Measurements from ENCODE around the gene PACSIN3. TPM values are rescaled to one million over a fixed set of nuclear protein-coding genes. Genes with fewer than 3 reads are reported as not detected.

PACSIN3 gene
- total RNA-seq, 1 donor from 2014 or later = 1.5 TPM

DNA sequence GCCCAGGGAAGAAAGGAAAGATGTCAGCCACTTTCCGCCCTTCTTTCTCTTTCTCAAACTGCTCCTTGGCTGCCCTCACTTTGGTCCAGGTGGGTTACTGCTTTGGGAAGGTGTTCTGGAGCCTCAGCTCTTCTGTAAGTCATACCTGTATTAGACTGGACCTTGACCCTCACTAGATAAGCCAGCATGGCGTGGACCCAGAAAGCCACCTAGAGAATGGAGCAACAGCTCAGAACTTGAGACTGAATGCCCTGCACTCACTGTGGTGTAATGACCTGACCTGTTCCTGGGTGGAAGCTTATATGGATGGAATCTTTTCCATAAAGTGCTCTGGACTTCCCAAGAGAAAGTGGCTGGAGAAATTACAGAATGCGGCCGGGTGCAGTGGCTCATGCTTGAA, 46.8 kb upstream of the PACSIN3 start:
- Mint-ChIP-seq H3K9me3 (no peaks in the 10 kb centered on the region), H3K27ac (no peak overlapping the region), H3K36me3 (ENCODE audit: low read depth) (peaks cover 53% of the 10 kb centered on the region), H3K27me3 (no peaks in the 10 kb centered on the region), H3K4me3 (no peak overlapping the region), H3K4me1 (peaks cover 2% of the 10 kb centered on the region)
- ATAC-seq (ENCODE audit: low read depth) (no peak), DNase-seq (no peak)
- CTCF ChIA-PET = interaction anchor here (1.2 kb wide), 1 partner anchor 26 kb away, joined by 3 read pairs; no protein-coding TSS in a partner anchor
- POLR2A ChIA-PET = interaction anchor here (1.1 to 1.3 kb wide), 3 partner anchors 18 to 167 kb away, joined by 3 read pairs; partner anchors contain the start of gene DDB2
- intact Hi-C loops (cut with micrococcal nuclease) = no loop called here
- TF ChIP-seq, protein P1, sequence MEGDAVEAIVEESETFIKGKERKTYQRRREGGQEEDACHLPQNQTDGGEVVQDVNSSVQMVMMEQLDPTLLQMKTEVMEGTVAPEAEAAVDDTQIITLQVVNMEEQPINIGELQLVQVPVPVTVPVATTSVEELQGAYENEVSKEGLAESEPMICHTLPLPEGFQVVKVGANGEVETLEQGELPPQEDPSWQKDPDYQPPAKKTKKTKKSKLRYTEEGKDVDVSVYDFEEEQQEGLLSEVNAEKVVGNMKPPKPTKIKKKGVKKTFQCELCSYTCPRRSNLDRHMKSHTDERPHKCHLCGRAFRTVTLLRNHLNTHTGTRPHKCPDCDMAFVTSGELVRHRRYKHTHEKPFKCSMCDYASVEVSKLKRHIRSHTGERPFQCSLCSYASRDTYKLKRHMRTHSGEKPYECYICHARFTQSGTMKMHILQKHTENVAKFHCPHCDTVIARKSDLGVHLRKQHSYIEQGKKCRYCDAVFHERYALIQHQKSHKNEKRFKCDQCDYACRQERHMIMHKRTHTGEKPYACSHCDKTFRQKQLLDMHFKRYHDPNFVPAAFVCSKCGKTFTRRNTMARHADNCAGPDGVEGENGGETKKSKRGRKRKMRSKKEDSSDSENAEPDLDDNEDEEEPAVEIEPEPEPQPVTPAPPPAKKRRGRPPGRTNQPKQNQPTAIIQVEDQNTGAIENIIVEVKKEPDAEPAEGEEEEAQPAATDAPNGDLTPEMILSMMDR (IDR thresholded peaks at IDR 0.05) = no peak

DNA sequence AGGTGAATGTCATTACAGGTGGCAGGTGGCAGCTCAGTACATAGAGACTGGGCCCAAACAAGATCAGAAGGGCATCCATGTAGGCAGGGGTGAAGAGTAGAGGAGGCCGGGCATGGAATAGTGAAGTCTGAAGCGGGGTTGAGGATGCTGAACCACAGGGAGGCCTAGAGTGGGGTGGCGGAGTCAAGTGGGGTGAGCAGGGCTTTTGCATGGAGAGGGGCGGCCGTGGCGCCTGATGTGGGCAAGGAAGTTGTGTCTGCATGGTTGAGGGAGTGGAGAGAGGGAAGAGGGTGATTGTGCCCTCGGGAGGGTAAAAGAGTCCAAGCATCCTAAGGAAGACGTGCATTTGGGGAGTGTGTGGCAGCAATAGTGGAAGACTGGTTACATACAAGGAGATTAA, 42.9 kb upstream of the PACSIN3 start:
- intact Hi-C loops (cut with micrococcal nuclease) = no loop called here
- Mint-ChIP-seq H3K4me3 (no peak overlapping the region), H3K36me3 (ENCODE audit: low read depth) (peaks cover 45% of the 10 kb centered on the region), H3K27me3 (no peaks in the 10 kb centered on the region), H3K27ac (no peak overlapping the region), H3K4me1 (peaks cover 8% of the 10 kb centered on the region), H3K9me3 (no peaks in the 10 kb centered on the region)
- CTCF ChIA-PET = no interaction called here
- POLR2A ChIA-PET = interaction anchor here (1.9 kb wide), 1 partner anchor 15 kb away, joined by 31 read pairs; the partner anchor contains the start of gene DDB2
- no peak for ATAC-seq (ENCODE audit: low read depth)
- TF ChIP-seq, protein P1 (IDR thresholded peaks at IDR 0.05) = no peak
- DNase-seq = no peak

DNA sequence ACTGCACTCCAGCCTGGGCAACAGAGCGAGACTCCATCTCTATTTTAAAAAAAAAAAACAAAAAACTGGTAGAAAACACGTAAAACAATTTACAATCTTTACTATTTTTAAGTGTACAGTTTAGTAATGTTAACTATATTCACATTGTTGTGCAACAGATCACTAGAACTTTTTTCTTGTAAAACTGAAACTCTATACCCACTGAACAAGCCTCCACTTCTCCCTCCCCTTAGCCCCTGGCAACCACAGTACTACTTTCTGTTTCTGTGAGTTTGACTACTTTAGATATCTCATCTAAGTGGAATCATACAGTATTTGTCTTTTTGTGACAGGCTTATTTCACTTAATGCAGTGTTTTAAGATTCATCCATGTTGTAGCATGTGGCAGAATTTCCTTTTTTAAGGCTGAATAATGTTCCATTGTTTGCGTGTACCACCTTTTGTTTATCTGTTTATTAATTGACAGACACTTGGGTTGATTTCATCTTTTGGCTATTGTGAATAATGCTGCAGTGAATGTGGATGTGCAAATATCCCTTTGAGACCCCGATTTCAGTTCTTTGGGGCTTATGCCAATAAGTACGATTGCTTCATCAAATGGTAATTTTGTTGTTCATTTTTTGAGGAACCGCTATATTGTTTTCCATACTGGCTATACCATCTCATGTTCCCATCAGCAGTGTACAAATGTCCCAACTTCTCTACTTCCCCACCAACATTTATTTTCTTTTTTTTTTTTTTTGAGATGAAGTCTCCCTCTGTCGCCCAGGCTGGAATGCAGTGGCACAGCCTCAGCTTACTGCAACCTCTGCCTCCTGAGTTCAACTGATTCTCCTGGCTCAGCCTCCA, 39.5 kb upstream of the PACSIN3 start:
- no peak for DNase-seq
- intact Hi-C loops (cut with micrococcal nuclease) = no loop called here
- no peak overlapping the region for H3K4me3 Mint-ChIP-seq
- H3K36me3 Mint-ChIP-seq (ENCODE audit: low read depth) = peaks cover 49% of the 10 kb centered on the region
- POLR2A ChIA-PET = interaction anchor here (0.7 kb wide), 1 partner anchor 11 kb away, joined by 3 read pairs; the partner anchor contains the start of gene DDB2
- TF ChIP-seq, protein P1 (IDR thresholded peaks at IDR 0.05) = no peak
- CTCF ChIA-PET = no interaction called here
- peak overlapping the region; percentile 24 for H3K27ac Mint-ChIP-seq
- H3K9me3 Mint-ChIP-seq = no peaks in the 10 kb centered on the region
- peak; percentile 57 for ATAC-seq (ENCODE audit: low read depth)
- peaks cover 6% of the 10 kb centered on the region for H3K4me1 Mint-ChIP-seq
- no peaks in the 10 kb centered on the region for H3K27me3 Mint-ChIP-seq

DNA sequence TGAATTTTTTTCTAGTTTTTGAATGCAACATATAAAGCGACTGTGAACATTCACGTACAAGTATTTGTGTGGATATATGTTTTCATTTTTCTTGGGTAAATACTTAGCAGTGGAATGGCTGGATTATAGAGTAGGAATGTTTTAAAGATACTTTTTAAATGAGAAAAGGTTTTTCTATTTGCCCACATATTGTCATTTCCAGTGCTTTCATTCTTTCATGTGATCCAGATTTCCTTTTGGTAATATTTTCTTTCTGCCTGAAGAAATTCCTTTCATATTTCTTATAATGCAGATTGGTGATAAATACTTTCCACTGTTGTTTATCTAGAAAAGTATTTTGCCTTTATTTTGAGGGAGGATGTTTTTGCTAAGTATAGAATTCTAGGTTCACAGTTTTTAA, 36.5 kb upstream of the PACSIN3 start:
- Mint-ChIP-seq H3K27ac (no peak overlapping the region), H3K27me3 (no peaks in the 10 kb centered on the region), H3K4me1 (peaks cover 19% of the 10 kb centered on the region), H3K36me3 (ENCODE audit: low read depth) (peaks cover 51% of the 10 kb centered on the region), H3K4me3 (no peak overlapping the region), H3K9me3 (no peaks in the 10 kb centered on the region)
- CTCF ChIA-PET = no interaction called here
- ATAC-seq (ENCODE audit: low read depth) = no peak
- POLR2A ChIA-PET = interaction anchor here (0.5 to 1.3 kb wide), 3 partner anchors 11 to 30 kb away, joined by 3 to 4 read pairs (median 3); partner anchors contain the start of gene ACP2
- intact Hi-C loops (cut with micrococcal nuclease) = no loop called here
- TF ChIP-seq, protein P1 (IDR thresholded peaks at IDR 0.05) = no peak
- DNase-seq = no peak

DNA sequence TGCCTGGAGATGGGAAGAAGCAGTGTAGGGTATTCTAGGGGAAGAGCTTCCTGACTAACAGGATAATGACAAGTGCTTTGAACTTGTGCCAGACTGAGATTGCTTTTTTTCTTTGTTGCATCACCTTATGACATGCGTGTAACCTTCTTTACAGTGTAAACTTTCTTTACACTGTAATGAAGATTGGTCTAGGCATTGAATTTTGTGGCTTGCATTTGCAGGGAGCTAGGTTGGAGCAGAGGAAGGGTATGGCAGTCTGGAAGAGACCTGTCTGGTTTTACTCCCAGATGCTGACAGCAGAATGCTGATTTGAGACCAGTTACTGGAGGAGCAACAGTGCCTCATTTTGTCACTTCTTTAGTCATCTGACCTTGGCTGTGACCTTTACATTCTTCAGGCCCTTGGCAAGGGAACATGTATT, 34.2 kb upstream of the PACSIN3 start:
- no peak for ATAC-seq (ENCODE audit: low read depth)
- H3K36me3 Mint-ChIP-seq (ENCODE audit: low read depth) = peaks cover 51% of the 10 kb centered on the region
- peaks cover 34% of the 10 kb centered on the region for H3K4me1 Mint-ChIP-seq
- H3K4me3 Mint-ChIP-seq = no peak overlapping the region
- CTCF ChIA-PET = interaction anchor here (1.0 kb wide), 1 partner anchor 9 kb away, joined by 3 read pairs; no protein-coding TSS in a partner anchor
- intact Hi-C loops (cut with micrococcal nuclease) = no loop called here
- no peak for DNase-seq
- H3K27ac Mint-ChIP-seq = peak overlapping the region; percentile 6
- TF ChIP-seq, protein P1 (IDR thresholded peaks at IDR 0.05) = no peak
- H3K27me3 Mint-ChIP-seq = no peaks in the 10 kb centered on the region
- POLR2A ChIA-PET = interaction anchor here (0.7 to 2.0 kb wide), 2 partner anchors 28 to 212 kb away, joined by 3 to 6 read pairs; partner anchors contain the start of gene ACP2
- H3K9me3 Mint-ChIP-seq = no peaks in the 10 kb centered on the region
